Keratinocyte (primary cell): ENCODE results near the gene FGGY. TPM values are rescaled to one million over a fixed set of nuclear protein-coding genes. Genes with fewer than 3 reads are reported as not detected.

ENCODE experiments used
- DNase-seq: peaks from one replicate; pipeline ENCODE4 v3.0.0-alpha.2; 2011; ENCODE audit warnings: low read depth, missing footprints, low spot score
- FAIRE-seq: peaks from 2 replicates; lab custom pipeline; 2011; peaks lifted over from hg19 to GRCh38; lab: Jason Lieb, UNC
- H2AFZ ChIP-seq: 2 replicates; pipeline ENCODE4 v1.6.0; 2012; ENCODE audit warnings: low read length, control low read depth, inconsistent platforms; ENCODE audit not compliant: control insufficient read depth
- H3K27ac ChIP-seq: 2 replicates; pipeline ENCODE4 v1.5.1; 2011; ENCODE audit warnings: low read length; ENCODE audit not compliant: control insufficient read depth, insufficient read depth
- H3K27me3 ChIP-seq: 3 replicates; pipeline ENCODE4 v1.6.0; 2011; ENCODE audit warnings: low read length; ENCODE audit not compliant: control insufficient read depth, insufficient read depth; ENCODE audit errors: extremely low read depth
- H3K36me3 ChIP-seq, 2 experiments: 2 replicates in 1 of 2; 3 replicates in 1 of 2; pipeline ENCODE4 v1.5.1; 2011; ENCODE audit warnings: low read length in 2 of 2, mild to moderate bottlenecking in 1 of 2; ENCODE audit not compliant: control insufficient read depth in 2 of 2, insufficient read depth in 2 of 2; ENCODE audit errors: extremely low read depth in 1 of 2
- H3K4me1 ChIP-seq: 3 replicates; pipeline ENCODE4 v1.5.1; 2011; ENCODE audit warnings: low read length; ENCODE audit not compliant: control insufficient read depth, insufficient read depth; ENCODE audit errors: extremely low read depth
- H3K4me2 ChIP-seq: 3 replicates; pipeline ENCODE4 v1.6.0; 2011; ENCODE audit warnings: low read depth, low read length; ENCODE audit not compliant: control insufficient read depth, insufficient read depth; ENCODE audit errors: extremely low read depth
- H3K4me3 ChIP-seq, 3 experiments: fragments of 200-600 bp in 1 of 3; sonication (generic) in 1 of 3; 2 replicates in 2 of 3; 3 replicates in 1 of 3; pipeline ENCODE4 v1.5.1; 2011 to 2016; ENCODE audit warnings: low read length in 3 of 3, mild to moderate bottlenecking in 3 of 3, control low read depth in 2 of 3, inconsistent platforms in 1 of 3, low read depth in 1 of 3, mixed read lengths in 1 of 3, mixed run types in 1 of 3, moderate library complexity in 1 of 3; ENCODE audit not compliant: control insufficient read depth in 2 of 3, insufficient read depth in 2 of 3; ENCODE audit errors: extremely low read depth in 1 of 3
- H3K79me2 ChIP-seq: 2 replicates; pipeline ENCODE4 v1.6.0; 2012; ENCODE audit warnings: low read length; ENCODE audit not compliant: control insufficient read depth, insufficient read depth
- H3K9ac ChIP-seq: 3 replicates; pipeline ENCODE4 v1.6.0; 2011; ENCODE audit warnings: low read length; ENCODE audit not compliant: control insufficient read depth, insufficient read depth; ENCODE audit errors: extremely low read depth
- H3K9me1 ChIP-seq: 3 replicates; pipeline ENCODE4 v1.6.0; 2011; ENCODE audit warnings: low read length; ENCODE audit not compliant: control insufficient read depth, insufficient read depth; ENCODE audit errors: extremely low read depth
- H3K9me3 ChIP-seq: 2 replicates; pipeline ENCODE4 v1.5.1; 2012; ENCODE audit warnings: low read depth, low read length; ENCODE audit not compliant: control insufficient read depth
- H4K20me1 ChIP-seq: 3 replicates; pipeline ENCODE4 v1.6.0; 2011; ENCODE audit warnings: low read length; ENCODE audit not compliant: control insufficient read depth, insufficient read depth; ENCODE audit errors: extremely low read depth
- EZH2 ChIP-seq: IDR thresholded peaks from one replicate; pipeline ENCODE4 v1.6.1; 2012; ENCODE audit warnings: inconsistent platforms, mild to moderate bottlenecking, low read length, moderate library complexity
- dilution Hi-C: fragments of 300-500 bp; cut with MboI; formaldehyde crosslinking; loops from one replicate; pipeline ENCODE4 v1.7.0; 2020; ENCODE audit warnings: low sequenced_read_pairs; ENCODE audit not compliant: extremely low pct_ligation_motif_present
- polyA plus RNA-seq, 5 experiments: library from polyadenylated mRNA; depleted of rRNA in 3 of 5; stranded (reverse) in 3 of 5; stranded (forward) in 1 of 5; unstranded in 1 of 5; fragments of >200 nt; gene quantifications; 1 replicate in 1 of 5; 2 replicates in 3 of 5; 3 replicates in 1 of 5; pipeline versions ENCODE4 v1.2.1 to v1.2.3, GENCODE V29; 2011 to 2012; ENCODE audit warnings: missing spikeins in 2 of 5, low read depth in 1 of 5, low replicate concordance in 1 of 5
- TF ChIP-seq, protein P1 (sequence below), 3 experiments: IDR thresholded peaks in 1 of 3; conservative IDR thresholded peaks in 1 of 3; optimal IDR thresholded peaks in 1 of 3; 2 replicates in 2 of 3; 3 replicates in 1 of 3; pipeline versions ENCODE3 to v1.5.1; 2011; ENCODE audit warnings: low read length in 3 of 3, mild to moderate bottlenecking in 3 of 3, moderate library complexity in 2 of 3, control low read depth in 1 of 3, inconsistent platforms in 1 of 3; ENCODE audit not compliant: insufficient read depth in 2 of 3; ENCODE audit errors: extremely low read depth in 1 of 3

Gene FGGY
- polyA plus RNA-seq, 1 donor (not counting 4 experiments of a cell fraction or from before 2014, with no cell fraction given): 16.6 TPM

DNA sequence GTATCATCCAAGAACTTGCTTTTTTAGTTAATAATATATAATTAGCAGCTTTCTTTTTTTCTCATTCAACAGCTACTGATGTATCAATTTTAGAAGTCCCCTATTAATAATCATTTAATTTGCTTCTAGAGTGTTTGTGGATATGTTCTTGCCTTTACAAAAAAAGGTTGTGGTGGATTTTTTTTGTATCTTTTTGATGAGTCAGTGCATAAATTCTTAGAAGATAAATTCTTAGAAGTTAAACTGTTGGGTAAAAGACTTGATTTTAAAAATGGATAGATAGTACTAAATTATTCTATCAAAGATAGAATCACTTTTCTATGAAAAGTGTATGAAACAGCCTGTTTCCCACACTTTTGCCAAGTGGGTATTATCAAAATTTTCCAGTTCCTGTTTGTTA lies 11.9 kb downstream of the FGGY start:
- peaks cover 7% of the 10 kb centered on the region for H3K4me1 ChIP-seq
- no peak overlapping the region for H3K9ac ChIP-seq
- H3K79me2 ChIP-seq: no peaks in the 10 kb centered on the region
- TF ChIP-seq, protein P1, sequence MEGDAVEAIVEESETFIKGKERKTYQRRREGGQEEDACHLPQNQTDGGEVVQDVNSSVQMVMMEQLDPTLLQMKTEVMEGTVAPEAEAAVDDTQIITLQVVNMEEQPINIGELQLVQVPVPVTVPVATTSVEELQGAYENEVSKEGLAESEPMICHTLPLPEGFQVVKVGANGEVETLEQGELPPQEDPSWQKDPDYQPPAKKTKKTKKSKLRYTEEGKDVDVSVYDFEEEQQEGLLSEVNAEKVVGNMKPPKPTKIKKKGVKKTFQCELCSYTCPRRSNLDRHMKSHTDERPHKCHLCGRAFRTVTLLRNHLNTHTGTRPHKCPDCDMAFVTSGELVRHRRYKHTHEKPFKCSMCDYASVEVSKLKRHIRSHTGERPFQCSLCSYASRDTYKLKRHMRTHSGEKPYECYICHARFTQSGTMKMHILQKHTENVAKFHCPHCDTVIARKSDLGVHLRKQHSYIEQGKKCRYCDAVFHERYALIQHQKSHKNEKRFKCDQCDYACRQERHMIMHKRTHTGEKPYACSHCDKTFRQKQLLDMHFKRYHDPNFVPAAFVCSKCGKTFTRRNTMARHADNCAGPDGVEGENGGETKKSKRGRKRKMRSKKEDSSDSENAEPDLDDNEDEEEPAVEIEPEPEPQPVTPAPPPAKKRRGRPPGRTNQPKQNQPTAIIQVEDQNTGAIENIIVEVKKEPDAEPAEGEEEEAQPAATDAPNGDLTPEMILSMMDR (optimal IDR thresholded peaks at IDR 0.05 in 1 of 3, IDR thresholded peaks at IDR 0.05 in 1 of 3, conservative IDR thresholded peaks at IDR 0.05 in 1 of 3; ENCODE audit: extremely low read depth in 1 of 3, insufficient read depth in 2 of 3, low read length in 3 of 3): no peak
- TF ChIP-seq EZH2: no peak
- H3K9me1 ChIP-seq: no peaks in the 10 kb centered on the region
- no peaks in the 10 kb centered on the region for H3K27me3 ChIP-seq
- no peaks in the 10 kb centered on the region for H4K20me1 ChIP-seq
- FAIRE-seq (no peak), DNase-seq (no peak)
- dilution Hi-C loops: no loop called here
- no peaks in the 10 kb centered on the region for H3K9me3 ChIP-seq
- H2AFZ ChIP-seq: no peak overlapping the region
- H3K4me2 ChIP-seq: no peak overlapping the region
- H3K27ac ChIP-seq: no peak overlapping the region
- no peaks in the 10 kb centered on the region for H3K36me3 ChIP-seq
- no peak overlapping the region for H3K4me3 ChIP-seq

DNA sequence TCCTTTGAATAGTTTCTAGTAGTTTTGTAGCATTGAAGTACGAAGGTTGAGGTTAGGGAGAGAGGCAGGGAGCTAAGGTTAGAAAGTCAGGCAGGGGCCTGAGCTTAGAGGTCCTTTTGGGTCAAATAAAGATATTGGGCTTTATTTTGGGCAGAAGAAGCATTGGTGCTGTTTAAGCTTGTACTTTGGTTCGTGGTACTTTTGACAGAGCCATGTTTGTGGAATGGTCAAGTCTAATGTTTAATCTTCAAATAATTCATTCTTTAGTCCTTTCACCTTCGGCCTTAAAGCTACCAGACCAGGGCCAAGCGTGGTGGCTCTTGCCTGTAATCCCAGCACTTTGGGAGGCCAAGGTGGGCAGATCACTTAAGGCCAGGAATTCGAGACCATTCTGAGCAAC lies 12.5 kb downstream of the FGGY start:
- Histone ChIP-seq H4K20me1 (no peaks in the 10 kb centered on the region), H3K9me1 (no peaks in the 10 kb centered on the region), H3K36me3 (no peaks in the 10 kb centered on the region), H3K9me3 (no peaks in the 10 kb centered on the region), H3K79me2 (no peaks in the 10 kb centered on the region), H3K27ac (no peak overlapping the region), H2AFZ (no peak overlapping the region), H3K27me3 (no peaks in the 10 kb centered on the region), H3K9ac (no peak overlapping the region), H3K4me1 (peaks cover 7% of the 10 kb centered on the region), H3K4me3 (no peak overlapping the region), H3K4me2 (no peak overlapping the region)
- dilution Hi-C loops: no loop called here
- FAIRE-seq: no peak
- DNase-seq: no peak
- TF ChIP-seq EZH2: no peak
- TF ChIP-seq, protein P1 (optimal IDR thresholded peaks at IDR 0.05 in 1 of 3, IDR thresholded peaks at IDR 0.05 in 1 of 3, conservative IDR thresholded peaks at IDR 0.05 in 1 of 3; ENCODE audit: extremely low read depth in 1 of 3, insufficient read depth in 2 of 3, low read length in 3 of 3): no peak
